SH-SY5Y (cell line): ENCODE measurements around the gene WWOX.

ENCODE experiments used
- GATA2 ChIP-seq: IDR thresholded peaks from 2 replicates; pipeline ENCODE4 v1.6.1; 2011; ENCODE audit warnings: mild to moderate bottlenecking, low read depth, low read length
- GATA3 ChIP-seq: IDR thresholded peaks from 2 replicates; pipeline ENCODE4 v1.6.1; 2011; ENCODE audit warnings: low read depth, mild to moderate bottlenecking, low read length, moderate library complexity

The WWOX gene

DNA sequence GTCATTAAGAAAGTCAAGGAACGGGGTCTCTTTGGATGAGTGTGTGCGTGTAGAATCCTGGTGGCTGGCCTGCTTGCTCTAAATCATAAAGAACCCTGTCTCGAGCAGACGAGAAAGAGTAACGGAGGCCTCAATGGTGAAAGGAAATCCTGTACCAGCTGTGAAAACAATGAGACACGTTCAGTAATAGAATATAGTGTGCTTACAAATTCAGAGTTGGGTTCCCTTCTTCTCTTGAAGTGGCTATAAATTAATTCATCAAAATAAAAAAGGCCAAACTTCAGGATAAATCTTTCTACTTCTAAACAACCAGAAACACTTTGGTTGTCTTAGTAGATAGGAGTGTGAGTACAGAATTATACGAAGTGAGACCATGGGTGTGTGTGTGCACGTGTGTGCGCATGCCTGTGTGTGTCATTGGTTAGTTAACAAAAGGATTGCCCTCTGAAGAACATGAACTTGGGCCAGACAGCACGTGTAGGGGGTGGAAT is 48.5 kb downstream of the WWOX start:
- TF ChIP-seq GATA3 (no peak), GATA2 (no peak)

DNA sequence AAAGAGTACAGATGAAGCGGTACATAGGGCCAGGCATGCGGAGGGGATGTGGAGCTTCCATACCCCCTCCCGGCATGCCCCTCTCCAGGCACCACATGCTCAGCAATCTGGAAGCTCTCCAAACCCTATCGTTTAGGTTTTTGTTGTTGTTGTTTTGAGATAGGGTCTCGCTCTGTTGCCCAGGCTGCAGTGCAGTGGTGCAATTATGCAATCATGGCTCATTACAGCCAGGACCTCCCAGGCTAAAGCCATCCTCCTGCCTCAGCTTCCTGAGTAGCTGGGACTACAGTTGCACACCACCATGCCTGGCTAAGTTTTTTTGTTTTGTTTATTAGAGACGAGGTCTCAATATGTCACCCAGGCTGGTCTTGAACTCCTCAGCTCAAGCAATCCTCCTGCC is 50.8 kb downstream of the WWOX start:
- TF ChIP-seq GATA2 (no peak), GATA3 (no peak)

DNA sequence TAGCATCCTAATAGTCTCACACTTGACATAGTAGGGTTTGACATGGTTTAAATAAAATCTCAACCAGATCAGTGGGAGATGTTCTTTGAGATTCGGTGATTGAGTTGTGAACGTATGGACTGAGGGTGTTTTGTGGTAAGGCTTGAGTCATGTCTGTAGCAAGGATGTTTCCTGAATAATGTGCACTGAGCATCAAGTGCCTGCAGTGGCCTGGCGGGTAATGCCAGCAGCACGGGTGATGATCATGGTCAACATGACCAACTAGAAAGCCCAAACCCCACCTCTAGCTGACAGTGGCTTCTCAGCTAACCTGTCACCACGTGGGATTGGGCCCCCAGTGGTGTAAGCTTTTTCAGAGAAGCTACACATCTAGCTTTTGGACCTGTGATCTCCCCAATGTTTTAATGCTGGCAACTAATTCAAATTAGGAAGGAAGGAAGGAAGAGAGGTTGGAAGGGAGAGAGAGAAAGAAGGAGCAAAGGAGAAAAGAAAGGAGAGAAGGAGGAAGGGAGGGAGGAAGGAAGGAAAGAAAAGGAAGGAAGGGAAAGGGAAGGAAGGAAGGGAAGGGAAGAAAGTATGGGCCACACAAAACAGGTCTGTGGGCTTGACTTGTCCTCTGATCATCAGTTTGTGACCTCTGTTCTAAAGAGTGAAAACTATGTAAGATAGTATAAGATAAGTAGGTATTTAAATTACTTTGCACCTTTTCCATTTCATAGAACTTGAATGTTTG is 55.4 kb downstream of the WWOX start:
- no peak for TF ChIP-seq GATA2
- TF ChIP-seq GATA3, result no peak

DNA sequence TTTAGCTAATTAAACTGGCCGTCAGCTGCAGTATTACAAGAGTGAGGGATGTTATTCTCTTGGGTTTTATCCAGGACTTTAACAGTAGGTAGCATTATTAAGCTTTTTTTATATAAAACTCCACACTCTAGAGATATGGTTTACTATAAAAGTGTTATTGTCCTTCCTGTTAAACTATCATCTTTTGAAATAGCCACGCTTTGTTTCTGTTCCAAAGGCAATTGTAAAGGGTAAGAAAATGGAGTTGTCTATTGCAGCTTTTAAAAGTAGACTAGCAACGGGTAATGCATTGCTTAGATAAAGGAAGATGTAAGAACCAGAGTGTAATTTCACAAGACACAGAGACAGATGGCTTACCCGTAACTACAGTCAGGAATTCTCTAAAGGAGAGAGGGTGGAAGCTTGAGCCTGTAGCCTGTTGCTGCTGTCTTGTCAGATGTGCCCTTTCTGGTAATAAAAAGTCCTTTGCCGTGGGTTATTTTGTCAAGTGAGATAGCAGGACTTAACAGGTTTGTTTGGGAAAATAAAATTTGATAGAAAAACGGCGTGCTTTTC is 56.4 kb downstream of the WWOX start:
- TF ChIP-seq GATA2, result no peak

DNA sequence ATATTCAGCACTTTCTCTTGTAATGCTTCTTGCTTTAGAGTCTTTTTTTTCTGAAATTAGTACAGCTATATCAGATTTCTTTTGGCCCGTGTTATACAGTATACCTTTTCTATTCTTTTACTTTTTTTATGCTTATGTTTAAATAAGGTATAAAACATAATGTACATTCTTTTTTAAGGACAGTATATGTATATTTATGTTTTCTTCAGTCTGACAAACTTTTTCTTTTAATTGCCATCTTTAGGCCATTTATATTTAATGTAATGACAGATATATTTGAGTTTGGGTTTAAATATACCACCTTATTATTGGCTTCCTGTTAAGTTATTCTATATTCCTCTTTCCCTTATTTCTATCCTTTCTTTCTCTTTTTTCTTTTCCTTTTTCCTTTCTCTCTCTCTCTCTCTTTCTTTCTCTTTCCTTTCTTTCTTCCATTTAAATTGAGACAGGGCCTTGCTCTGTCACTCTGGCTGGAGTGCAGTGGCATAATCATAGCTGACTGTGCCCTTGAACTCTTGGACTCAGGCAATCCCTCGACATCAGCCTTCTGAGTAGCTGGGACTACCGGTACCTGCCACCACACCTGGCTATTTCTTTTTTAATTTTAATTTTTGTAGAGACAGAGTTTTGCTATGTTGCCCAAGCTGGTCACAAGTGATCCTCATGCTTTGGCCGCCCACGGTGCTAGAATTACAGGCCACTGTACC is 61.7 kb downstream of the WWOX start:
- TF ChIP-seq GATA3 (no peak), GATA2 (no peak)

DNA sequence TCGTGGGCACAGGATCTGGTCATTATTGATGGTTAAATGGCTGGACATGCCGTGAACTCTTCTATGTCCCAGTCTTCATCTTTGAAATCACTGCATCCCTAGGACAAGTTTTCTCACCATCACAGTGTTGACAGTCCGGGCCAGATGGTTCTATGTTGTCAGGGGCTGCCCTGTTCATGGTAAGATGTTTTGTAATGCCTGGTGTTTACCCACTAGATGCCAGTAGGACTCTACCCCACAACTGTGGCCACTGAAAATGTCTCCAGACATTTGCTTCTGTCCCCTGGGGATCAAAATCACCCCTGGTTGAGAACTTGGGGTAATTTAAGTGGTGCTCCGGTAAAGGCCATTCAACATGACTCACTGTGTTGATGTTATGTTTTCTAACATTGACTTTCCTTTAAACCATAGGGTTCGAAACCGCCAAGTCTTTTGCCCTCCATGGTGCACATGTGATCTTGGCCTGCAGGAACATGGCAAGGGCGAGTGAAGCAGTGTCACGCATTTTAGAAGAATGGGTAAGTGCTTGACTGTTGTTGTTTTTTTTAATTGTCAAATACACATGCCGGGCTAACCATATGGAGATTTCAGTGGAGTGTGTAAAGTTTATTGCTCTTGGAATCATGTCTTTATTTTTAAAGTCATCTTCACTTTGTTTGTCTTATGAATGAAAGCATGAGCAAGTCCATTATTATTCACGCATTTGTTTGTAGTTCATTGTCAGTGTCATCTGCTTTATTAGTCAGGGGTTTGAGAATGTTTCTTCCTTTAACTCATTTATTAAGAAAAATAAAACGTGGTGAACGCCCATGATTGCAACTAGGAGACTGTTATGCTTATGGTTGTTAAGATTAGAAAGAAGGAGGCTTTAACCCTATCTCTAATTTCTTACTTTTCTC is 64.6 kb downstream of the WWOX start:
- TF ChIP-seq GATA2, result no peak

DNA sequence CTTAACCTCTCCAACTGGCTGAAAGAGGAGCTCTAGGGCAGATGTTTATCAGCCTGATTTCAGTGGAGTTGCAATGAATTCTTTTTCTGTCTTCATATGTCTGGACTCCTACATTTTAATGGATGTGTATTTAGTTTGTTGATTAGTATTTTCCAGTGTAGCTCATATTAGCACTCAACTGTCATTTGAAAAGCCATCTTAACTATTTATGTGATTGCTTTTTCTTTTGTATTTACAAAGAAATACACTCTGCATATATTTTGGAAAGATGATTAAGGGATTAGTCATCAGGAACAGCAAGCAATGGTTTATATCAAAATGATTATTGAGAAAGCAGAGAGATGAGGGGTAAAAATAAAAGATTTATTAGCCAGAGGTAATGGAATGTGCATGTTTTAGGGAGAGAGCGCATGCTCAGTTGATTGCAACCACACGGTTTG is 71.1 kb downstream of the WWOX start:
- TF ChIP-seq GATA2 (no peak; the same call in 1 of the 2 replicates), GATA3 (no peak)

DNA sequence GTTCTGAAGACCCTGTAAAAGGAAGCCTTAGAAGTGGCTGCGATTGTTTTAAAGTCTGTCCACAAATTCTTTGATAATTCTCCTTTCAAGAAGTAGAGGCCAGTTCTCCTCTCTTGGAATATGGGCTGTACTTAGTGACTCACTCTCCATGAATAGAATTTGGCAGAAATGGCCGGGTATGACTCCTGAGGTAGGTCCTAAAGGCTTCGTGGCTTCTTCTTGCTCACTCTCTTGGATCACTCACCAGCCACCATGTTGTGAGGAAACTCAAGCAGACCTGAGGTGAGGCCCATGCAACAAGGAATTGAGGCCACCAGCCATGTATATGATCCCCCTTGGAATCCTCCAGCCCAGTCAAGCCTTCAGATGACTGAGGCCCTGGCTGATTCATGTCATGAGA is 75.8 kb downstream of the WWOX start:
- TF ChIP-seq GATA2, result no peak
- no peak for TF ChIP-seq GATA3

DNA sequence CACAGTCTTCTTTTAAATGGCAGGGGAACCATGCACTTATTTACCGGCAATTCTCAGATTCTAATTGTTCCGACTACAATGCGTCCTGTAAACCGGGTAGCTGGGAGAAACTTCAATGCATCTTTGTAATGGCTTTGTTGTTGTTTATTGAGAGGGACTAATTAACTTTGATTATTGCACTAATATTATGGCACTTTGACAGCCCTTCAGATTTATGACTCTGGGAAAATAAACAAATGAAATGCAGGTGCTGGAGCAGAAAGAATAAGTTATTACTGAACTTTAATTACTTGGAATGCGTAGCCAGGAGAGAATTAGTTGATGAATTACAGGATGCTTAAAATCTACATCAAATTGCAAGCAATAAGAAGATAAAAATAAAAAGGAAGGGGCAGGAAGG is 77.0 kb downstream of the WWOX start:
- TF ChIP-seq GATA2, result no peak
- TF ChIP-seq GATA3, result no peak

DNA sequence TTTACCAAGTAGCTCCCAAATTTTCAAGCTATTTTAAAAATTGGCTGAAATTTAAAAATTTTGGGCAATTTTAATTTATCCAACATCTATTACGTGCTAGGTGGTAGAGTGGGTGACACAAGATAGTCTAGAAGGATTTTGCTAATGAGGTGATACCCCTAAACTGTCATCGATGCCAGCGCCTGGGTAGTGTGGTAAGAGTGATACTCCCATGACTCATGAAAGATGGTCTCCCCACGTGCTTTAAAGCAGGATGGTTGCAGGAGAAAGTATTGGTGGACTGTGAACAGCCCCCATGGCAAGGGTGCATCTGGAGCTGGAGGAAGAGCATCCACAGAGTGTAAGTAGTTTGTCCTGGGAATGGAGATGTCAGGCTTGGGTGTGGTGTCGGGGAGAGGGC is 77.8 kb downstream of the WWOX start:
- TF ChIP-seq GATA3 (no peak), GATA2 (no peak)

DNA sequence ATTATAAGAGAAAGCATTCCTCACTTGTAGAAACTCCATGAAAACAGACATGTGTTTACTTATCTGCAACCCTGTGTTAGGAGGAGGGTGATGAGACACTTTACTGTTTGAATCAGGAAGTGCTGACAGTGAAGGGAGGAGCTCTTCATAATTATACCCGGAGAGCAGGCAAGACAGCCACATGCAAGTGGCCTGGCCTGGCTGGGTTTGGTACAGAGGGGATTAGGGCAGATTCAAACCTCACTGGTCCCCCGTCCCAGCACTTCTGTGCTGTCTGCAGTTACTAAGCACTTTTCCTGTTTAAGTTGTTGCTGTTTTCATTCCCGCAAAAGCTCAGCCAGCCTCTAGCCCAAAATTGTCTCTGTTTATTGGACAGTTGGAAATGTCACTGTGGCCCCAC is 78.5 kb downstream of the WWOX start:
- TF ChIP-seq GATA2, result no peak
- no peak for TF ChIP-seq GATA3

DNA sequence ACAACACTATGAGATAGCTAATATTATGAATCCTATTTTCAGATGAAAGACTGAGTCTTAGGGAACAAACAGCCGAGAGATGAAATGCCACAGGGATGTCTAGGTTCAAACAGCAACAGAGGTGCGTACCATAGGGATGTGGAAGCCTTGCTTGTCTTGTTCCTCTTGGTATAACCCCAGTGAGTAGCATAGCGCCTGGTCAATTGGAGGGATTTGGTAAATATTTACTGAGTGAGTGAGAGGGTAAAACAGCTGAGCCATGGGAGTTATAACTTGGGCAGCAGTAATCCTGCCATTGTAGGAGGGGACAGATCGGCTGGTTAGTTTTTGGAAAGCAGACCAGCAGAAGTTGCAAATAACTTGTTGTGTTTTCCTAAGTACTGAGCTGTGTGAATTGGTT is 80.2 kb downstream of the WWOX start:
- no peak for TF ChIP-seq GATA3
- no peak for TF ChIP-seq GATA2

DNA sequence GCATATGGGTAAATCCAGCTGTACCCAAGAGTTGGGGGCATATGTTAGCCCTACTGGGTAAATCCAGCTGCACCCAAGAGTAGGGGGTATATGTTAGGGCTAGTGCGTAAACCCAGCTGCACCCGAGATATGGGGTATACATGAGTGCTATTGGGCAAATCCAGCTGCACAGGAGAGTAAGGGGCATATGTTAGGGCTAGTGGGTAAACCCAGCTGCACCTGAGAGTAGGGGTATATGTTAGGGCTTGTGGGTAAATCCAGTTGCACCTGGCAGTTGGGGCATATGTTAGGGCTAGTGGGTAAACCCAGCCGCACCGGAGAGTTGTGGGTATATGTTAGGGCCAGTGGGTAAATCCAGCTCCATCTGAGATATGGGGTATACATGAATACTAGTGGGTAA is 80.9 kb downstream of the WWOX start:
- TF ChIP-seq GATA3 (no peak), GATA2 (no peak)

DNA sequence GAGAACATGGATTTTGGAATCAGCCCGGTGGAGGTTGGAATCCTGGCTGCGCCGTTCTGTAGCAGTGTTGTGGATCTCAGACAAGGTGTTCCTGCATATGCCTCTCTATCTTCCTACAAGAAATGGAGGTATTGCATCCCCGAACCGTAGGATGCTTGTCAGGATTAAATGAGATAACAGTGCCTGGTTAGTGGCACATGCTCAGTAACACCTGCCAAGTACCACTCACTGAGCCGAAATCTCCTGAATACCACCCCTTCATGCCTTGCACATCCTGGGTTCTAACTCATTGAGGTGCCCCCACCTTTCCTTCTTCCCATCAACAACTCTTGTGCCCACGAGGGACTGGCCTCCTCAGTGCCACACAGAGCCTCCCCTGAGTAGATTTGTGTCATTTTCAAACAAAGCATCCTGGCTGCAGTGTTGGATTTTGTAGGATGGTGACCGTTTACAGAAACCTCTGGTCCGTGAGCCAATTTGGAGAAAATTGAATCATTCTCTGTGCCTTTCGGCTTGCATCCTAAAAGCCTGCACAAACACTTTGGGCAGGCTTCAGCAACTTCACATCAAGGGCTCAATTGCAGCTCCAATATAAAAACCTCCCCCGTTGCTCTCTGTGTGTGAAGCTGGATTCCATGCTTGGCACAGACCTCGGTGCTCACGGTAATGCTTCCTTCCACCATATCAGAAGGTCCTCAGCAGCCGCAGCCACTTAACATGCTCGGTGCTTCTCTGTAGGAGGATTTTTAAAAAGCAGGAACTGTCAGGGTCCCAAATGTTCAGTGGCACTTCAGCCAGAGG is 84.2 kb downstream of the WWOX start:
- TF ChIP-seq GATA2, result no peak
- no peak for TF ChIP-seq GATA3
